HG03045 (cell line): ENCODE data around the gene ISM1.

Source experiments
- ATAC-seq: cut with Tn5 transposase; IDR thresholded peaks from one replicate; pipeline ENCODE4 v1.9.1; 2021; ENCODE audit warnings: mild to moderate bottlenecking, moderate library complexity; ENCODE audit not compliant: unreplicated experiment

The ISM1 gene

DNA sequence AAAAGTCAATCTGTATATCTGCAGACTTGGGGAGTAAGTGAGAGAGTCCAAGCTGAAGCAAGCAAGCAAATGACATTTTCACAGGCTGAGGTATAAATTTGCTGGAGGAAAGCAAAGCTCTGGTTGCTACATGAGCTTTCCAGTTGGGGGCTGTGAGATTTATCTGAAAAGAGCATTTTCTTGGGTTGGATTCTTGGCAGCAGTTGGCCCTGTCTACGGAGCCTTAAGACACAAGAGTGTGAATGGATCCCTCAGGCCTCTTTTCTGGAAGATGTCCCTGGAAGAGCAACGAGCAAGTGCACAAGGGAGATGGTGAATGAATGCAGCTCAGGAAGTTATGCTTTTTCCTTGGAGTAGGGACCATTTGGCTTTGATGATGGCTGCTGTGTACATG, 30.8 kb downstream of the ISM1 start:
- ATAC-seq, result no peak

DNA sequence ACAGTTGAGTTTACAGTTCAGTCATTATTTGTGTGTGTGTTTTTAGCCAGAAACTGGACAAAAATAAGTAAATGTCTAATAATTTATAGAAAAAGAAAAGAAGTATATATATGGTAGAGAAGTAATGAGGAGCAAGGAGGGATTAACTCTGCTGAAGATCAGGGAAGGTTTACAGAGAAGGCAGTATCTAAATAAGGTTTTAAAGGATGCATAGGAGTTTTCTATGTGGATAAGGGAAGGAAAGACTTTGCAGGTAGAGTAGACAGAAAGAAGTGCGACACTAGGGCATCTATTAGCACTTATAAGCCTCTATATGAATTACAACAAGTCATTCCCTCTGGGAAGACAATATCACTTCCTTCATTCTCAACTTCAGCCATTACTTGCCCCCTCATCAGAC, 34.3 kb downstream of the ISM1 start:
- ATAC-seq, result no peak

DNA sequence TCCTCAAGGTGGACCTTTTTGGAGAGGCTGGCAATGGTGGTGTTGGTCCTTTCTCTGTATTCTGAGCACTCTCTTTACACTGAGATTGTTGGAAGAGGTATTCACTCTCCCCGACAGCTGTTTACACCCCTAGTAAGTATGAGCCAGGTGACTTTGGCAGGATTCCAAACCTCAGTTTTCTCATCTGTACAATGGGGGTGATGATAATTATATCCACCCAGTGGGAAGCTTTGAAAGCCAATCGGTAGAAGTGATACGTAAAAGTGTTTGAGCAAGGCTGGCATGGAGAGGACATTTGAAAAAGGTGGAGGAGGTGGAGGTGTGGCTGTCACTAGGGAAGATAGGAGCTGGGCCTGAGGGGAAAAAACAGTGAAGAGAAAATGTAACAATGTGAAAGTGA, 35.5 kb downstream of the ISM1 start:
- ATAC-seq, result no peak

DNA sequence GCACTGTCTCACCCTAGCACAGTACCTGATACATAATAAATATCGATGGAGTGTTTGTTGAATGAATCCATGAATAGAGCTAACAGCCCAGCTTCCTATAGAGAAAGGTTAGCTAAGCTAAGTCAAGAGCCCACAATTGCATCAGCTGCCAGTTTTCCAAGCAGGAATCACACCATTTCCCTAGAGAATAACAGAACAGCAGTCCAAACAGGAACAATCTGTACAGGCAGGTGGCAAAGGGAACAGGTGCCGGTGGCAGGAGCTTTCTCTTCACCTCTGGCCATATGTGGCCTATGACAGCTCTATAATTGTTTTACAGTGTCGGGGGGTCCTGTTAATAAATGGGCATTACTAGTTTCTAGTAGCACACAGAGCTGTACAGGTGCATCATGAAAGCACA, 38.8 kb downstream of the ISM1 start:
- ATAC-seq, result no peak

DNA sequence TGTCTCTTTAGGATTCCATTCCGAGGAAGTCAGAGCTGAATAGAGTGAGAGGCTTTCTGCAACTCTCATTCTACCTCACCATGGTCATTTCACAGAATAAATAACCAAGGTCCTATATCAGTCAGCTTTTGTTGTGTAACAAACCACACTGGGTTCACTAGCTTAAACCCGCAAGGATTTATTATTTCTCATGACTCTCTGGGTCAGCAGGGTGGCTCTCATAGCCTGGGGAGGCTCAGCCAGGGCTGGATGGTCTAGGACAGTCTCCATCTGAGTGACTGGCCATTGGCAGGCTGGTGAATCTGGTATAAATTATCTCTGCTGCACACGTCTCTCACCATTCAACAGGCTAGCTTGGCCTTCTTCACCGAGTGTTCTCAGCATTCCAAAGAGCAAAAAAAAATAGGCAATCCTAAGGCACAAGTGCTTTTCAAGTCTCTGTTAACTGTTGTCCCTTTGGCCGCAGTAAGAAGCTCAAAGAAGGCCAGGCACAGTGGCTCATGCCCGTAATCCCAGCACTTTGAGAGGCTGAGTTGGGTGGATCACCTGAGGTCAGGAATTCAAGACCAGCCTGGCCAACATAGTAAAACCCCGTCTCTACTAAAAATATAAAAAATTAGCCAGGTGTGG, 39.7 kb downstream of the ISM1 start:
- ATAC-seq, result no peak

DNA sequence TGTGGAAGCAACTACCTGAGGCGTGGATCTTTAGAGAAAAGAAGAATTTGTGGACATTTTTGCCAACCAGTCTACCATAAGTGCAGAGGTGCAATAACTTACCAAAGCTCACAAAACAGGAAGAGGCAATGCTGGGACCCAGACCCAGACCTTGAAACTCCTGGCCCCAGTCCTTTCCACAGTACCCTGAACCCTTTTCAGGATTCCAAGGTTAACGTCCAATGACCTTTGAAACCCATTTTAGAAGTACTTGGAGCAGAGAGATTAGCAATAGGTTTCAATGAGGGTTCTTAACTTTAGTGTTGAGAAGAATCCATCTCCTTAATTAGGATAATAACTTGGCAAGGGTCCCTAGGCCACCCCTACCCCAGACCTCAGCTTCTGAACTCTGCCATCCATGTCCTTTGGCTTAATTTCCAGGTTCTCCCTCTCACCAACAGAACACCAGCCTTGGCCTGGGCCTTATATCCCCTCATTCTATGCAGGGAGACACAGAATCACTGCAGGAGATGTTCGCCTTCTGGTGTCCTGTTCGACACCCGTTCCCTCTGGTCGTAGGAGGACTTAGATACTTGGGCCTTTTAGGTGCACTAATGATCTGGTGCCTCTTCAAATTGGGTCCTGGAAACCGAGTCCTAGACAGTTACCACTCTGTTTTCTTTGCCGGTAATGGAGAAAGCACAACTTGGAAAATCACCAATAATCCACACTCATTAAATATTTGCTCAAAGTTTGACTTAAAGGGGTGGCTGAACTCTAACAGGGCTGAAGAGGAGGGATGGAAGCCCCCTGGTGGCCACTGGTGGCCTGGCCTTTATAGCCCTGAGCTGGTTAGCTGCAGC, 40.6 kb downstream of the ISM1 start:
- ATAC-seq, result peak; percentile 59

DNA sequence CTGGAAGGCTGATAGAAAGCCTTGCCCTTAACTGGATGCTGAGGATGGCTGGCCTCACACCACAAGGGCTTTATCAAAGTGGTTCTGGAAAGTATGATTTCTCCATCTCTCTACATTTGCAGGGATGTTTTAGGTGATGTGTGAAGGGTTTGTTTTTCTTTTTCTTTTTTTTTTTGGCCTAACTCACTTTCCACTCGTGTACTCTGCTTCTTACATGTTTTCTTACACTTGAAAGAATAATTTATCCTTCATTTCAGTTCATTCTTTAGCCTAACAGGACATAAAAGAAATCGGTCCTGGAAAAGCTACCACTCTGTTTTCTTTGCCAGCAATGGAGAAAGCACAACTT, 41.2 kb downstream of the ISM1 start:
- no peak for ATAC-seq

DNA sequence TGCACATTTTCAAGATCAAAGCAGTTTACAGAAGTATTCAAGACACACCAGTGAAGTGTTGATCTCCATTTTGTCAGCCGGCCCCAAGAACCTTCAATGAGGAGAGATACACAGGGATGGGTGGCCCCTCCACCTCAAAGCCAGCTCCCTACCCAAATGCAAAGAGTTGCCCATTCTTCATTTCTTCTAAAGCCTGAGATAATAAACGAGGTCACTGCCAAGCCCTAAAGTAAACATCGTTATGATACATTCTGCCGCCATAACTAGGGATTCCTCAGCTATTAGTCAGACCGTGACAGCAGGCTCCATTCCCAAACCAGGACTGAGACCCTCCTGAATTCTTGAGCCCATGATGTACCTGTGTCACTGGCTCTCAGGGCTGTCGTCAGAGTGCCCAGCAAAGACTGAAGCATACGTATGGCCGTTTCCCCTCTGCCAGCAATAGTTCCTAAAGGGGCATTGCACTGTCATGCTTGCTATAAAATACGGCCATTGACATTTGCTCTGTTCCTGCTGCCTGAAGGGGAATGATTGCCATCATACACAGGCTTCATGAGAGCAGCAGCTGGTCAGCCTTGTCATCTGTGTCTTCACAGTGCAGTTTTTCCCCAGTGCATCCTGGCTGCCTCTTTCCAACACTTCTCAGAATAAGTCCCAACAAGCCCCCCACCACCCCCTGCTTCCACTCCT, 41.7 kb downstream of the ISM1 start:
- no peak for ATAC-seq

DNA sequence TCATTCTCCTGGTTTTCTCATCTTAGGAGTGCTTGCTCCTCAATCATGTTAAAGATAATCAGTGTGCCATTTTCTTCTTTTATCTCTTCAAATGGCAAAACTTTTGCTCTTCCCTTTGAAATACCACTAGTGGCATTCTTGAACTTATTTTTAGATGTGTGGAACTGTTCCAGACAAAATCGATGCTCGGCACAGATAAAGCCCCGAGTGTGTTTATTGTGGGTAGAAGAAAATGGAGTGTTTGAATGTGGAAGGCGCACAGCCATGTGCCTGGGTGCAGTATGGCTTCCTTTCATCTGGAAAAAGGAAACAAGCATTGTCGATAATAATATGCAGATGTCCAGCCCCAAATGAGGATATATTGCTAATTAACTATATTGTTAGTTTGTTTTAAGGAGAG, 42.4 kb downstream of the ISM1 start:
- no peak for ATAC-seq

DNA sequence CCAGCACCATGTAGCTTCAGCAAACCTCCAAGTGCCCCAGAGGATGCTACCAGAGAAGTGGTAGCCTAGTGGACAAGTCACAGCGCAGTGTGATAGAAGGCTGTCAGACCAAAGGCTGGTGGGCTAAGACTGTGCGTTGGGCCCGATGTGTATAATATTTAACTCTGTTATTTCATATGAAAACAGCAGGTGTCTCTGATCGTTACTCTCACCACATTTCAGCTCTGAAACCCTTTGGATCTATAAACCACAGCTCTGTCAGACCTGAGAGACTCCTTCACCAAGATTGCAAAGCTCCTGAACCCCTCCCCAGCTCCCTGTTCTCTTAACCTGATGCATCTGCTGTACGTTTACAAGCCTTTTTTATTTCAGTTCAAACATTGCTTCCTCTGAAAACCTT, 43.8 kb downstream of the ISM1 start:
- ATAC-seq, result no peak

DNA sequence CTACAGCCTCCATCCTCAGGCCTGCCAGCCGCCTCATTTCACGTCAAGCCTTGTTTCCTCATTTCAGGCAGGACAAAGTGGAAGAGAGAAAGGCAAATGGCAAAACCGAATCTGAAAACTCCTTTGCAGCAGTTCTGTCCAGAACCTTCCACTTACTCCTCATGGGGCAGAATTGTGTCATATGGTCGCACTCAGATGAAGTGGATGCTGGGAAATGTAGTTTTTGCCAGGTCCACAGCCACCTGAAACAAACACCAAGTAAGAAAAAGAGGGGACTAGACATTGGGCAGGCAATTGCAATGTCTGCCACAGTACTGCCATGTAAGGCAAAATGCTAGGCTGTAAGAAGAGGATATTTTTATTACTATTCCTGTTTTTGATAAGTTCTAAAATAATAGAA, 44.9 kb downstream of the ISM1 start:
- no peak for ATAC-seq

DNA sequence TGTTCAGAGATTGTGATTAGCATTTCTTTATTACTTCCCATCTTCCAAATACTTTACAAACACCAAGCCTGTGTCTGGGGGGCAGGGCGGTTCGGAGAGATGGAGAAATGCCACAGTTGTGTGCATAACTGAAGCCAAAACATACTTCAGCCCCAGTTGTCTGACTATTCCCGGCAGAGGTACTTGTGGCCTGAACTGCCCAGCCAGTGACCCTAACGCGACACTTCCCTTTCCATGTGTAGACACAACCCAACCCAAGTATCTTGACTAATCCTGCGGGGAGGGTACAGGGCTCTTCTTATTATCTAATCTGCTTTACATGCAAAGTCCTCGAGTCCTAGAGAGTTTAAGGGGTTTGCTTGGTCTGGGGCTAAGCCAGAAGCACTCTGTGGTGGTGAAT, 46.2 kb downstream of the ISM1 start:
- ATAC-seq, result no peak

DNA sequence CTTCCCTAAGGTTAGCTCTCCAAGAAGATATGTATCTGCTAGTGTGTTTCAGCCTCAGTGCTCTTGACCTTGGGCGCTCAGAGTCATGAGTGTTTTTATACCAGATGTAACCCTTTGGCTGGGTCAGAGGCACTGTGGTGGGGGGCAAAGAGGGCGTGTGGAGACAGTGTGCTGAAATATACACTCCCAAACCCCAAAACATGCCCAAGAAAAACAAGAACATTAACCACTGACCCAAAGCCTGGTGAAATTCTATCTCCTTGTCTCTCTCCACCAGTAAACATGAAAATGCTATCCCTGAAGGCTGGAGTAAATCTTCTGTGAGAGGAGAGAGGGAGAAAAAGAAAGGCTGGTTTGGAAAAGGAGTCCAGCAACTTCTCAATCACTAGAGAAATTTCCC, 47.9 kb downstream of the ISM1 start:
- no peak for ATAC-seq

DNA sequence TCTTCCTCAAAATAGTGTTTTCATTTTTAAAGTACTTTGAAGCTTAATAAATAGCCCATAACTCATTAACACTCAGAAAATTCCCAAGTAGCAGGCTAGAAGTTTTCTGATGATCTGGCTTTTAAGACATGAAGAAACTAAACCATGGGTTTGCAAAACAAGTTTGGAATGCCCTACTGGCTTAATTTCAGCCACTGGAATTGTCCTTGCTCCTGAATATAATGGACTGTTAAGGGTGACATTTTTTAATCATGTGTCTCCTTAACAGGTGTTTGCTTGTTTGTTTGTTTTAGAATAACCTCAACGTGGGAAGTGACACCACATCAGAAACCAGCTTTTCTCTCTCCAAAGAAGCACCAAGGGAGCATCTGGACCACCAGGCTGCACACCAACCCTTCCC, 49.1 kb downstream of the ISM1 start:
- ATAC-seq, result no peak

DNA sequence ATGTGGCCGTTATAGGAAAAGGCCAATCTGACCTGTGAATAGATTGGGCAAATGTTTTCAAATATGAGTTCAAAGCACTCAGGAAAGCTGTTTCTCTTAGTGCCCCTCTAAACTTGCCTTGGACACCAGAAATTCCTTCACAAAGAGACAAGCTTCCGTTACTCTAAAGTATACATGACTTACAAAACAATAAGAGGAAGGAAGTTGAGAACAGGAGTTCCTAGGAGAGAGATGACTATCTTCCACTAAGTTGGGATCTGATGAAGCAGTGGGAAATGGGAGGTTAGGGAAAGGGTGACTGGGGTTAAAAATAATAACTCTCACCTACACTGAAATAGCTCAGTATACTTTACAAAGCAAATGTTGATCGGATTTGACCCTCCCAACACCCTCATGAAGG, 50.0 kb downstream of the ISM1 start:
- no peak for ATAC-seq

DNA sequence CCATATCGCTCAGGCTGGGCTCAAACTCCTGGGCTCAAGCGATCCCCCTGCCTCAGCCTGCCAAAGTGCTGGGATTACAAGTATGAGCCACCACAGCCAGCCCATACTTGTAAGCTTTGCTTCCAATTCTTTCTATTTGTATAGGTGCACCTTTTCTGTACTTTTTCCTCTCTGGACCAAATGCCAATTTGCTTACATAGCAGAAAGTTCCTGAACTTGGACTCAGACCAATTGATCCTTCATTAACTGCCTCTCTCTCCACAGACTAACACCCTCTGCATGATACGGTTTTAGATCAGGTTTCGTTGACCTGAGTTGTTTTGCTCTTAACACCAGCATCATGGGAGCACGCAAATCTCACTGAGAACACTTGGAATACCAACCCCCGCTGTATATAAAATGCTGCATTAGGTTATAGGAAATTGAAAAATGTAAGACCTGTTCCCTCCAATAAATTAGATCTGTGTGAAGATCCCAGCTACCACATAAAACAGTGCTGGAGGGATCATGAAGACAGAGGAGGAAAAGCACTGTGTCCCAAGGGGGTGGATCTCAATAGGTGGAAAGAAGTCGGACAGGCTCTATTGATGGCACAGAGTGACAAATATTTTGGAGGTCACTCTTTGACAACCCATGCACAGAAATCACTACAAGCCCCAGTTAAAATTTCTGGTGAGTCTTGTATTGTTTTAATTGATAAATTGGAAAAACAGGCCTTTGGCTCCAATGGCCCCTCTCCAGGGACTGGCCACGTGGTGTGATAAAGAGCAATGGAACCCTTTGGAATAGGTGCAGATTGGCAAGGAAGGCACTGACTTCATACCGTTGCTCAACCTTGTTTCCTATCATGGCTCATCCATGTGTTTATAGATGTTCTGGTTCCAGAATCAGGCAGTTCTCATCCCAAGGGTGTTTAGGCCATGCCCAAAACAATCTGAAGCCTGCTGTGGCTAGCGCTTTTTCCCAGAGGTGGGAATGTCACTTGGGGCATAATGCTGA, 51.2 kb downstream of the ISM1 start:
- no peak for ATAC-seq

DNA sequence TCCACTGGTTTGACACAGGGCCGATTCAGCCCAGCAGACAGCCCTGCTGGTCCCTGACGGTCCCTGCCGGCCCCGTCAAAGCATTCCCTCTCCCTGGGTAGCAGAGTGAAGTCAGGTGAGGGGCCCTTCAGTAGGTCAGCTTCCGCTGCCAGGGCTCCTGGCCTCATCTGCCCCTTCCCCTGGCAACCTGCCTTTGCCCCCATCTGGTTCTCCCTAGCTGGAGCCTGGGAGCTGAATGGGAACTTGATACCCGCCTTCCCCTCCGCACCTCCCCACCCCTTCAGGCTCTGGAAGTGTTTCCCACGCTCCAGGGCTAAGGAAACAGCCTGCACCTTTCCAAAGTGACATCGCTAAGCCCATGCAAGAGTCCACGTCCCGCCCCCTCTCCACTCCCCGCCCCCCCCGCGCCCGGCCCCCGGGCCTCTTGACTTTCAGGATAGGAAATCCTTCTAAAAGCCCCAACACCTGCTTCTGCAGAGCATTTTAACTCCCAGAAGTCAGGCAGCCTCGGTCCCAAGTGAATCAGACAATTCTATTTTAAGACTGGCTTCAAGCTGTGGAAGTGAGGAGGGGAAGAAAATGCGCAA, 53.3 kb downstream of the ISM1 start:
- no peak for ATAC-seq

DNA sequence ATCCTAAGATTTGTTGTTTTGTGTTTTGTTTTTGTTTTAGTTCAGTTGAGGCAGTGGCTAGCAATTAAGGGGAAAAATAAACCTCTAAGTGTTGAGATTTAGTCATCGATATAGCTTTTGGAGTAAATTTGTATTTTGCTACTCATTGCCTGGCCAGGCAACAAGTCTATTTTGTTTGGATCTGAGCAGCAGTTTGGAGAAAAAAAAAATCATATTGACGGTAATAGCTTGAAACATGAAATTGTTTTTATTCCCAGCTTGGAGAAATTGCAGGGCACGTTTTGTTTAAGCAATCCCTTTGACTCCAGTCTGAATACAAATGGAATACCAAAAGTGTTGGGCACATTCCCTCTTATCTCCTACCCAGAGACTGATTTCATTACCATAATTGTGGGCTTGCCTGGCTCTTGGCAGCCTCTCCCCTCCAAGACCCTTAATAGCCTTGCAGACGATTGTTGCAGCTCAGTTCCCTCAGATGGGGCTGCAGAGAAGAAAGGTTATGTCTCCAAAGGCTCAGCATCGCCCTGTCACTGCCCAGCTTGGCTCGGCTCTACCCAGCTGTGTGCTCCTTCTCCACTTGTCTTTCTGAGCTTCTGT, 56.0 kb downstream of the ISM1 start:
- ATAC-seq, result no peak

DNA sequence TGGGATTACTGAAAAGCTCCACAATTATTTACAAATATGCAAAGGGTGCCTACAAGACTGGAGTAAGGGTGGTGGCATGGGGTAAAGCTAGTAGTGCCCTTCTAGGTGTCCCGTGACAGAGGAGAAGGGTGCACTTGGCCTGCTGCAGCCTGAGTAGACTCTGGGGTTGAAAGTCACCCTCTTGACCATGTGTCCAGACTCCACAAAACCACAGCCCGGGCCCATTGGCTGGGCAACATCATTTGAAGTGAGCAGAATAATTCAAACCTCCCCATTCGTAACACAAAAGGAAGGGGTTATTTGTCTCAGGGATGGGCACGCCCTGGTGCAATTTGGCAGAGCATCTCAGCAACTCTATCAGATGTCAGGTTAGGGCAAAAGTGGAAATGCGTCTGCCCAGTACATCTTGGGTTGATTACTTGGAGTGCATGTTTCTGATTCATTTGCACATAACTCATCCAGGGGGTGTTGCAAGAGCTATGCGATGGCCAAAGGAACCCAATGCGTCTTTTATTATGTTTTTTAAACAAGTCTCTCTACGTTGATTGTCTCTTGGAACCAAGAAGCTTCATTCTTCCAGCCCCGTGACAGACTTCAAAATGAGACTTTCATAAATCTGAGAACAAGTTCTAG, 56.7 kb downstream of the ISM1 start:
- no peak for ATAC-seq
